ENCODE data around the gene TRMT1.
"Not testable (repeated sequence)": the region's sequence is repeated elsewhere in the genome, so short reads cannot be mapped to it uniquely, and the experiment has no call there.

TRMT1 gene

GRCh38 chr19:13150931-13151604 is 34.5 kb upstream of the TRMT1 start:
- DNase-seq (ENCODE audit: low read depth in 1 of 2, low spot score in 1 of 2): peak; percentile 11 to 22

GRCh38 chr19:13150187-13150930 is 33.8 kb upstream of the TRMT1 start, which contains the start of the genes IER2 and STX10:
Gene IER2, plus strand, starts transcription at chr19:13150411. Its CDS starts 2,776 bp downstream, at chr19:13153187.
Gene STX10, minus strand, starts transcription at chr19:13150375. Its CDS starts 202 bp downstream, at chr19:13150173.
- DNase-seq (ENCODE audit: low read depth in 1 of 2, low spot score in 1 of 2): peak; percentile 86 to 87

GRCh38 chr19:13149628-13150186 is 33.2 kb upstream of the TRMT1 start:
- no peak for DNase-seq (ENCODE audit: low read depth in 1 of 2, low spot score in 1 of 2)

- not testable (repeated sequence) for DNase-seq (ENCODE audit: low read depth in 1 of 2, low spot score in 1 of 2)
These were observed 32.7 kb upstream of the TRMT1 start for GRCh38 chr19:13149173-13149627.

- DNase-seq (ENCODE audit: low read depth in 1 of 2, low spot score in 1 of 2): no peak
These were observed 30.4 kb upstream of the TRMT1 start for GRCh38 chr19:13146763-13147563.

- no peak for DNase-seq (ENCODE audit: low read depth in 1 of 2, low spot score in 1 of 2)
These were observed 23.2 kb upstream of the TRMT1 start for GRCh38 chr19:13139633-13140311.

- no peak for DNase-seq (ENCODE audit: low read depth in 1 of 2, low spot score in 1 of 2)
These were observed 22.3 kb upstream of the TRMT1 start for GRCh38 chr19:13138916-13139198.

GRCh38 chr19:13138171-13138915 is 21.8 kb upstream of the TRMT1 start:
- DNase-seq (ENCODE audit: low read depth in 1 of 2, low spot score in 1 of 2): no peak

- DNase-seq (ENCODE audit: low read depth in 1 of 2, low spot score in 1 of 2): no peak
These were observed 20.8 kb upstream of the TRMT1 start for GRCh38 chr19:13137290-13137794.

- DNase-seq (ENCODE audit: low read depth in 1 of 2, low spot score in 1 of 2): no peak
These were observed 18.8 kb upstream of the TRMT1 start for GRCh38 chr19:13135068-13136062.

GRCh38 chr19:13134626-13135025 is 18.1 kb upstream of the TRMT1 start:
- no peak for DNase-seq (ENCODE audit: low read depth in 1 of 2, low spot score in 1 of 2)

GRCh38 chr19:13133241-13133870 is 16.8 kb upstream of the TRMT1 start:
- DNase-seq (ENCODE audit: low read depth in 1 of 2, low spot score in 1 of 2): no peak

GRCh38 chr19:13132471-13133180 is 16.1 kb upstream of the TRMT1 start:
- no peak for DNase-seq (ENCODE audit: low read depth in 1 of 2, low spot score in 1 of 2)

GRCh38 chr19:13130886-13131490 is 14.4 kb upstream of the TRMT1 start:
- DNase-seq (ENCODE audit: low read depth in 1 of 2, low spot score in 1 of 2): no peak

GRCh38 chr19:13129384-13129783 is 12.8 kb upstream of the TRMT1 start:
- DNase-seq (ENCODE audit: low read depth in 1 of 2, low spot score in 1 of 2): no peak

- no peak for DNase-seq (ENCODE audit: low read depth in 1 of 2, low spot score in 1 of 2)
These were observed 12.0 kb upstream of the TRMT1 start for GRCh38 chr19:13128583-13128982.

Data from stimulated activated CD4-positive, alpha-beta T cell treated with anti-CD3 and anti-CD28 coated beads, Interleukin-15, amount 100 ng/mL, for 1 hour (primary cell).